Measurements from ENCODE around the gene ERI3.

Gene ERI3

GRCh38 chr1:44244986-44245385 is 110.1 kb downstream of the ERI3 start:
- TF ChIP-seq CTCF (IDR thresholded peaks at IDR 0.05; ENCODE audit: extremely low read depth, missing control alignments), result no peak

GRCh38 chr1:44243782-44244495 is 111.1 kb downstream of the ERI3 start:
- no peak for DNase-seq (ENCODE audit: low spot score)
- TF ChIP-seq CTCF (IDR thresholded peaks at IDR 0.05; ENCODE audit: extremely low read depth, missing control alignments), result no peak

More at GRCh38 chr1:44244986-44245385, 110.1 kb downstream of the ERI3 start:
- no peak for DNase-seq (ENCODE audit: low spot score)

GRCh38 chr1:44242746-44243145 is 112.3 kb downstream of the ERI3 start:
- no peak for TF ChIP-seq CTCF (IDR thresholded peaks at IDR 0.05; ENCODE audit: extremely low read depth, missing control alignments)
- no peak for DNase-seq (ENCODE audit: low spot score)

GRCh38 chr1:44240802-44241671 is 114.0 kb downstream of the ERI3 start:
- no peak for DNase-seq (ENCODE audit: low spot score)
- TF ChIP-seq CTCF (IDR thresholded peaks at IDR 0.05; ENCODE audit: extremely low read depth, missing control alignments), result no peak

GRCh38 chr1:44239961-44240371 is 115.1 kb downstream of the ERI3 start:
- DNase-seq (ENCODE audit: low spot score), result no peak
- no peak for TF ChIP-seq CTCF (IDR thresholded peaks at IDR 0.05; ENCODE audit: extremely low read depth, missing control alignments)

- DNase-seq (ENCODE audit: low spot score), result no peak
- TF ChIP-seq CTCF (IDR thresholded peaks at IDR 0.05; ENCODE audit: extremely low read depth, missing control alignments), result no peak
These were observed 115.6 kb downstream of the ERI3 start for GRCh38 chr1:44239331-44239960.

GRCh38 chr1:44238660-44239059 is 116.4 kb downstream of the ERI3 start:
- TF ChIP-seq CTCF (IDR thresholded peaks at IDR 0.05; ENCODE audit: extremely low read depth, missing control alignments), result no peak
- DNase-seq (ENCODE audit: low spot score), result no peak
